B cell (primary cell): ENCODE measurements around the gene INF2.

Experiments
- EZH2 ChIP-seq: IDR thresholded peaks from 2 replicates; pipeline ENCODE4 v1.6.1; 2012; ENCODE audit warnings: borderline replicate concordance, low read depth, mild to moderate bottlenecking, moderate library complexity, low read length; ENCODE audit not compliant: insufficient read depth, poor library complexity, severe bottlenecking
- TF ChIP-seq, protein P1 (sequence below): fragments of 200-600 bp; IDR thresholded peaks from one replicate; pipeline ENCODE4 v1.8.0; 2022; ENCODE audit warnings: antibody characterized with exemption, mild to moderate bottlenecking

- TF ChIP-seq, protein P1, sequence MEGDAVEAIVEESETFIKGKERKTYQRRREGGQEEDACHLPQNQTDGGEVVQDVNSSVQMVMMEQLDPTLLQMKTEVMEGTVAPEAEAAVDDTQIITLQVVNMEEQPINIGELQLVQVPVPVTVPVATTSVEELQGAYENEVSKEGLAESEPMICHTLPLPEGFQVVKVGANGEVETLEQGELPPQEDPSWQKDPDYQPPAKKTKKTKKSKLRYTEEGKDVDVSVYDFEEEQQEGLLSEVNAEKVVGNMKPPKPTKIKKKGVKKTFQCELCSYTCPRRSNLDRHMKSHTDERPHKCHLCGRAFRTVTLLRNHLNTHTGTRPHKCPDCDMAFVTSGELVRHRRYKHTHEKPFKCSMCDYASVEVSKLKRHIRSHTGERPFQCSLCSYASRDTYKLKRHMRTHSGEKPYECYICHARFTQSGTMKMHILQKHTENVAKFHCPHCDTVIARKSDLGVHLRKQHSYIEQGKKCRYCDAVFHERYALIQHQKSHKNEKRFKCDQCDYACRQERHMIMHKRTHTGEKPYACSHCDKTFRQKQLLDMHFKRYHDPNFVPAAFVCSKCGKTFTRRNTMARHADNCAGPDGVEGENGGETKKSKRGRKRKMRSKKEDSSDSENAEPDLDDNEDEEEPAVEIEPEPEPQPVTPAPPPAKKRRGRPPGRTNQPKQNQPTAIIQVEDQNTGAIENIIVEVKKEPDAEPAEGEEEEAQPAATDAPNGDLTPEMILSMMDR = no peak
- no peak for TF ChIP-seq EZH2
Observed at GRCh38 chr14:104701383-104702076, 12.1 kb downstream of the INF2 start.
